Superior temporal gyrus (tissue), 1 donor: ENCODE data around the gene SLC38A2.
"Not testable (repeated sequence)": the region's sequence is repeated elsewhere in the genome, so short reads cannot be mapped to it uniquely, and the experiment has no call there.

ENCODE experiments used
- DNase-seq: peaks from one replicate; pipeline ENCODE4 v3.0.0-alpha.2; 2016; ENCODE audit errors: extremely low spot score

The SLC38A2 gene

DNA sequence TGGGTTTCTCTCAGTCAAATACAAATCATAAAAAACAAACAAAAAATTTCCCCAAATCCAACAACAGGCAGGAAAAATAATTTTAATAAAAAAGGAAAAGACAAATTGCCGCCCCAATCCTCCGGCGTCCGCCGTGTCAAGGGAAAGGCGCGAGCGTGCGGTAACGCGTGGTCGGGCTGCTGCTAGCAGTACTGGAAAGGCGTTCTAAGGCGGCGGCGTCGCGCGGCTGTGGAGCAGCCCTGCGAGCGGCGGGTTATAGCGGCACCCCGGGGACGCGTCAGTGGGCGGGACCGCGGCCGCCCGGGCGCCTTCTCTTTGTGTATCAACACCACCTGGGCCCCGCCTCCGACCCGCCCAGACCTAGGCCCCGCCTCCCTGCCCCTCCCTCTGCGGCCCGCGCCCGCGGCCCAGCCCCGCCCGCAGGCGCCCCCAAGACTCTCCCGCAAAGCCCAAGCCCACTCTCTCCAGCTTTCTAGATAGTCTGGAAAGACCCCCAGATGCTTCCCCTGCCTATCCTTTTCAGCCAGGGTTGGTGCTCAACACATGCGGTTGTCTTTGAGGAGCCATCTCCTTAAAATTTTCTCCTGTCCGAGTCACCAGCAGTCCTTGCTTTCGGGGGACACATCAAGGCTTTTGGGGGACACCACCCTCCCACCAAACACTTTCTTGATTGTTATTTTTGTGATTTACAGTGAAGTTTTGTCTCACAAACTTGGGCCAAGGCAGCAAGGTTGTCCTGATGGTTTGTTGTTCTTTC, at the start of gene SLC38A2:
Gene SLC38A2 (minus strand): TSS at position 230 of the 757 bp plus-strand sequence. CDS start 1,480 bp downstream, outside the sequence.
- DNase-seq, result peak; percentile 95

DNA sequence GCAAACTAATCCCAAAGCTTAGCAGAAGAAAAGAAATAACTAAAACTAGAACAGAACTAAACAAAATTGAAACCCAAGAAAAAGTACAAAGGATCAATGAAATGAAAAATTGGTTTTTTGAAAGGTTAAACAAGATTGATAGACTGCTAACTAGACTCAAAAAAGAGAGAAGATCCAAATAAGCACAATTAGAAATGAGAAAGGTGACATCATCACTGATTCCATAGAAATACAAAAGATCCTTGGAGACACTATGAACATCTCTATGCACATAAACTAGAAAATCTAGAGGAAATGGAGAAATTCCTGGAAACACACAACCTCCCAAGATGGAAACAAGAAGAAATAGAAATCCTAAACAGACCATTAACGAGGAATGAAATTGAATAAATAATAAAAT, 47.1 kb upstream of the SLC38A2 start:
- no peak for DNase-seq

DNA sequence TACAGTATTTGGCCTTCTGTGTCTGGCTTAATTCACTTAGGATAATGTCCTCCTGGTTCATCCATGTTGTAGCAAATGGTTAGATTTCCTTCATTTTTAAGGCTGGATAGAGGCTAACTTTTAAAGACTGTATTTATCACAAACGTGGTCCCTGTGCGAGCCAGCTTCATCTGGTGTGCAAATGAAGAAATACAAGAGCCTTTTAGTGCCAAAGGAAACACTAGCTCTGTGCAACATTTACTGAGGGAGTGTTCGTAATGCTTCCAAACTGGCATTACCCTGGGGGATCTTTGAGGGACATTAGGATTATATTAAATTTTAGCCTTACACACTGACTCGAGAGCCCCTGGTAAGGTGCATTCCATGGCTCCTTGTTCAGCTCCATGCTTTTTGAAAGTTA, 43.0 kb upstream of the SLC38A2 start:
- DNase-seq, result no peak

DNA sequence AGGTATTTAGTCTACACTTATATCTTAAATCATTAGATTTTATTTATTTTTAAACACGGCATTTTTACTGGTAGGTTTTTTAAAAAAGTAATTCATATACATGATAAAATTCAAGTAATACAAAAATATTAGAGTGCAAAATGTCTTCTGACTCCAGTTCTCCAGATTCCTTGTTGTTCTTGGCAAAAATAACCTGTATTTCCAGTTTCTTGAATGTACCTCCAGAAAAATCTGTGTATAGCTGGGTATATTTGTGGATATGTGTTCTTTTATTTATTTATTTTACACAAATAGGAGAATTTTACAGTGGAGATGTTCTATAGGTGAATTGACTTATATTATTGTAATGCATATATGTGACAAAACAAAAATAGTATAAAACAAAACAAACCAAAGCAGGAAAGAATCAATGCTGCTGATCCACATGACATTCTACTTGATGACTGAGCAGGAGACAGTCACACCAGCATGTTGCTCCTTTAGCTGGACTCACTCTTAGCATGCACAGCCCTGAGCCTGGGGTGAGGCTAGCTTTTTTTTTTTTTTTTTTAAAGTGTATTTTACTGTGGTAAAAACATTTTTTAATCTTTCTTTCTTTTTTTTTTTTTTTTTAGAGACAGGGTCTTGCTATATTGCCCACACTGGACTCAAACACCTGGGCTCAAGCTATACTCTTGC, 42.2 kb upstream of the SLC38A2 start:
- DNase-seq, result no peak

DNA sequence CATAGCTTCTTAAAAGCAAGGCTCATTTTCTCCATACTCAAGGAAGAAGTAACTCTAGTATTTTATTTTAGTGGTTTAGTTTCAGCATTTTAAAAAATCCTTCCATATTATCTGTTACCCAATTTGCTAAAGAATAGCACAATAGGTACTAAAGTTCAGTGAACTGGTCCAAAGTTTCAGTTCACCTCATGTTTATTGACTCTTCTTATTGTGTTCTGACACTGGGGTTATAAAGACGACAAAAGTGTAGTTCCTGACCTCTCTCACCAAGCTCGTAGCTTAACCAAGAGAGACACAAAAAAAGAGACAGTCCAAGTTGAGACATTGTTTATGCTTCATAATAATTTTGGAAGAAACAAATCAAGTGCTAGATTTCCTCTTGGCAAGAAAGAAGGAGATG, 40.8 kb upstream of the SLC38A2 start:
- DNase-seq, result no peak

DNA sequence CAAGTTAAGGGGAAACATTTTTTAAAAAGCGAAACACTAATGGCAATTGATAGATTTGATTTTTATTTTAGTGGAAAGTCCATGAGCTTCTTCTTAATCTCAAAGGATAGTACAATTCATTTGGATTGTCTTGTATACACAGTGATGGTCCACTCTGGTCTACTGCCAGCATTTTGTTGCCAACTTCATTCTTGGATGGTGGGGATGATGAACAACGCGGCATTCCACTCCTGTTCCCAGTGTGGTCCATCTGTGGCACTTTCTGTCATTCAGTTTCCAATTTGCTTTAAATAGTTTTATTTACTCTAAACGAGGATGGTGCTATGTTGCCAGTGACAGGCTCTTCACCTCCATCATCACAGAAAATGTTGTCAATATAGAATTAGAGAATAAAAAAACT, 40.3 kb upstream of the SLC38A2 start:
- no peak for DNase-seq

DNA sequence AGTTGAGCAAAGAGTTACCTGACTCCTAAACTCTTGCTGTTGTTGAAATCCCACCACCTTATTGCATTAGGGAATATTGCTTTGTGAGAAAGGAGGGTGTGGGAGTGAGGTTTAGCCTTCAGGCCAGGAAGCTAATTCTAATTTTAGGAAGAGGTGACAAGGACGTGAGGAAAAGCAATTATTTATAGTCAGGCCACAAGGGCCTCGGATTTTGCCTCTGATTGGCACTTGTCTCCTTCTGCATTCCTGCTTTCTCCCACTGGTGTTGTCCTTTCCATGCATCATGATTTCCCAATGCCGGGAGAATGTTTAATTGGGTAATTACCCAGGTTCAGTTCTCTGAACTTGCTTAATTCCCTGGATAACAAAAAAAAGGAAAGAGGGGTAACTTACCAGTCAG, 37.9 kb upstream of the SLC38A2 start:
- DNase-seq, result no peak

DNA sequence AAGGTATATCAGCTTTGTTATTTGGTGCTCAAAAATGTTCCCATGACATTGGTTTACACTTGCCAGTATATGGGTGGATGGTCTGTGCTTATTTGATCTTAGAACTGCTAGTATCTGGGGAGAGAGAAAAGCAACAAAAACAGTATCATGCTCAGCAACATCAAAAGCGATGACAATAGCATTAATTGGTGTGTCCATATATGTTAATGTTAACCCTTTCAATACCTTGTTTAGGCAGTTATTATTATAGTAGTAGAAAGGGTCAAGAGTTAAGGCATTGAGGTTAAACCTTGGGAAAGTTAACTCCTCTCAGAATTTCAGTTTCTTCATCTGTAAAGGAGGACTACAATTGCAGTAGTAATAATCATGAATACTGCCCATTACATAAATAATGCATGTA, 37.4 kb upstream of the SLC38A2 start:
- DNase-seq, result no peak

DNA sequence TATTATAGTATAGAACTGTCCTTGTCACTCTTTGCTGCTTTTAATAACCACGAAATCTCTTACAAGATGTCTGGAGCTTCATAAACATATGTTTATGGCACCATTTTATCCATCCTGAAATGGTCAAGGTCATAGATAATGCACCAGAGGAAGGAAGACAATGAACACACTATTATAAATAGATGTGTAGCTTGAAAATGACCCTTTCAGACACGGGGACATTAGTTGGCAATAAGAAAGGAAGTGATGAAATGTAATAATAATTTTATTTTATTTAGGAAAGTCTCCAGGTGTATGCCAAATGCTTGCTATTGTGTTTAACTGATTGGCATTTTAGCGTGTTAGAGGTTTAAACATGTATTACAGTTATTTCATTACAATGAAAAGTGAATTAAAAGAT, 36.8 kb upstream of the SLC38A2 start:
- no peak for DNase-seq

DNA sequence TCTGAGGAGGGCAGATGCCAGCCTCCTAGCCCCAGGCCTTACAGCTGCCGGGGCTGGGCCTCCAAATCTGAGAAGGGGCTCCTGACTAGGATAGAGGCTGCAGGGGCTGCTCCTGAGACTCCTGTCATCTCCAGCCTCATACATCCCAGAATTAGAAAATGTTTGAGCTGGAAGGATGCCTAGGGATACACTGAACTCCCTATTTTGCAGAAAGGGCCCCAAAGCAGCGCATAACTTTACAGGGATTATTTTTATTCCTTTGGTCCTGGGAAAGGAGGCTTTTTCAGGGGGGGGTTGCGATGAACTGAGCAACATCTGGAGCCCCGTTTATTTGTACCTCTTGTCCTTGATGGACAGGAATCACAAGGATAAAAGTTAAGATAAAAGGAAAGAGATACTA, 35.9 kb upstream of the SLC38A2 start:
- DNase-seq, result no peak

DNA sequence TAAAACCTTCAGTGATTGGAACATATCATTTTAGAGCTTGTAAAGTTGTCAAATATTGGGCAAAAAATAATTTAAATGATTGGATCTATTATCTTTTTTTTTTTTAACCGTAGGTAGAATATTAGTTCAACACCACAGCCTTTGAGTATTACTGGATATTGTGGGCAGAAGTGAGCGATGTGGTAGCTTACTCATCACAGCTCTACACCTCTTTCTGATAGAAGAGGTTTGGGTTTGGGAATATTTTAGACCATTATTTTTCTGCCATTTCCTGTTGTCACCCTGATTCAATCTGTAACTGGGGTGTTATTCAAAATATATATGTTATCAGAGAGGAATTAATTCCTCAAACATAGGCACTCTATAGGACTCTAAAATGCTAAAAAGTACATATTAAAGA, 34.8 kb upstream of the SLC38A2 start:
- DNase-seq, result no peak

DNA sequence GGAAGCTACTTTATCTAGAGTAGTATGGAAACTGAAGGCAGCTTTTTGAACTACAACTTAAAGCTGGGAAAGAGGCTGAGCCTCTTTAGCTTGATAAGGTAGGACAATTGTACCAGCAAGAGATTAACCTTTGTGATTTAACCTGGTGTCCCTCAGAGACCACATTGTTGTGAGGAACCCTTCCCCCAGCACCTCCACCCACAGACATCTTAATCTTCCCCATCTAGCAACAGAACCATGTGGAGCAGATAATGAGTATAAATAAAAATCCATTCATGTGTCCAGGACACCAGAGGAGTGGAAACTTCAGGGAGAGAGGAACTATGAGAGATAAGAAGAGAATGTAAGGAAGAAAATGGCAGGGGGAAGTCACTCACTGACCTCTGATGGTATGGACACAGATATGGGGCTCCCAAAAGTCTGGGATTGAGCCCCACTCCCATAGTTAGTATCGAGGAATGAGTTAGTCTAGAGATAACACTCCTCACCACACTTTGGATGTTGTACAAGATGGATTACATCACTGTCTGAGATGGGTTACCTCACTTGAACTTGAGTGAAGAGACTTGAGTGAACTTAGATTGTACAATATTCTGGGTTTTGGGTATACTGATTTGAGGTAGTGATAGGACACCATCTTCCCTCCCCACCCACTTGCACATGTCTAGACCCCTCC, 33.9 kb upstream of the SLC38A2 start:
- DNase-seq, result no peak

DNA sequence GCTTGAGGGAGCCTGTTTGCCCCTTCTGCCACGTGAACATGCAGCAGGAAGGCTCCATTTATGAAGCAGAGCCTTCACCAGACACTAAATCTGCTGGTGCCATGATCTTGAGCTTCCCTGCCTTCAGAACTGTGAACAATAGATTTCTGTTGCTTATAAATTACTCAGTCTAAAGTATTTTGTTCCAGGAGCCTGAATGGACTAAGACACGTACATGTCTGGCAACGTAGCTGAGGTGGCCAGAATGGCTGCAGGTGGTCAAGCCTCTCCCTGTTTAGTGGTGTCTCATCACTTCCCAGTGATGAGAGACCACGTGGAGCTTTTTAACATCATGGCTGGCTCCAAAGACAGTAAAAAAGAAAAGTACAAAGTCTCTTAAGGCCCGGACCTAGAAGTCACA, 32.2 kb upstream of the SLC38A2 start:
- no peak for DNase-seq

DNA sequence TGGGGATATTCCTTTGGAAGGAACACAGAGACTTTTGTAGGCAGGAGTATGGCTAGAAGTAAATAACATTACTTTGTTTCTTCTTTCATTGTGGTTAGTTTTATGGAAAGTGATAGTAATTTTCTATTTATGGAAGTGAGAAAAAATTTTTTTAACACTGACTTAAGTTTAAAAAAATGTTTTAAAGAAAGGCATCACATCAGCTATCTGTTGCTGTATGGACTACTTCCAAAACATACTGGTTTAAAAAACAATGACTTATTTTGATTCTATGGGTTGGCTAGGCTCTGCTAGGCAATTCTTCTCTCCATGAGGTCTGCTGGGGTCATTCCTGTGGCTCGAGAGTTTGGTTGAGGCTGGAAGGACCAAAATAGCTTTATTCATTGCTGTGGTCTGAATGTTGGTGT, 31.7 kb upstream of the SLC38A2 start:
- no peak for DNase-seq

DNA sequence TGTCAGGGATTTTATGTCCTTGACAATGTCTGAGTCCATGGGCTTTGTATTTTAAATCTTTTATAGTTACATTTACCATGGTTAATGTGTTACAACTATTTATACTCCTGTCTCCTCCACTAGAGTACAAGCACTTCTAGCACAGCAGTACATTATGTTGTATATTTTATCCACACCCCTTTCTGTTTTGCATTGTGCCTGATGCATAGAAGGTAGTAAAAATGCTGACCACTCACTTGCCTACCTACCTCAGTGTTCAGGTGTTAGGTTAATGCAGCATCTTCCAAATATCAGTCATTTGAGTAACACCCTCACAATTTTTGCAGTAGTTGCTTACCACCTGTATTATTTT, 31.1 kb upstream of the SLC38A2 start:
- no peak for DNase-seq

DNA sequence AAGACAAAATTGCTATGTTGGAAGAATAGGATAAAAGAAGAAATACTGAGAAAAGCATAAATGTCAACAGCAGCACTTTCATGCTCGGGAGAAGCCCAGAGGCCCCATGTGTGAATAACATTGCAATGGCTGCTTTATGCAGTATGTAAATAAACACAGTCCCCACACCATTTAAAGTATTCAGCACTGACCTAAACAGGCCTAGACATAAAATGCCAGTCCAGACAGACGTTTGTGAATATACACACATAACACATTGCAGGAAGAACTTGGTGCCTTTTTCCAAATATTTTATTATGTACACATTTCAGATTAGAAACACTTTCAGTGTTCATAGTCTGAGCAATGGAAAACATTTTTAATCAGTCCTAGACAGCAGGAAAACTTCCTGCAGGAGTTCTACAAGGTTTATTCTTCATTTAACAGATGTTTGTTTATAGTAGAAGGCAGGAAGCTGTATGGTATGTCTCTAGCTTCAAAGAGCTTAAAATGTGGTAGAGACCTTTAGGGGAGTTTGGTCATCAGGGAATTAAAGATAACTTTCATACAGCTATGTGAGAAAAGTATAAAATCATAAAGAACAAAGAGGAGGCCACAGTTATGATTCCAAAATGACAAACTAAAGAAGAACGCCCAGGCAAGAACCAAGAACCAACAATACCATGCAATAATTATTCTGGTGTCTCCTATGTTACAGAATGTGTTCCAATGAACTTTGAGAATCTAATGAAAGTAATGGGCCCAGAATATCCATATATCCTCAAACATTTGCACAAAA, 30.6 kb upstream of the SLC38A2 start:
- no peak for DNase-seq

DNA sequence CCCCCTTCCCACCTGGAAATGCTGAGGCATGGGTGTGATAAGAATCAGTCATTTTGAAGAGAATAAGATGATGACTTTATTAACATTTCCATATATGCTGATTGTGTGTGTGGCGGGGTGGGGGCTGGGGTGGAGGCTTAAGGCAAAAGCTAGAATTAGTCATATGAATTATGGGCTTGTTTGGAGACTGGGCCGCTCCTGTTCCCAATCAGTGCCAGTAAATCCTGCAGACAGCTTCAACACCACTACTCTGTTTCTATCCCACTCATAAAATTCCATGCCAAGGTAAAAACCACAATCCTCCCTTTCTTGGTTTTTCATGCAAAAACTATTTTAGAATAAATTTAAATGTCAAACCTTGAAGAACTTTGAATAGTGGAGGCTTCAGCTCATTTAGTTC, 29.9 kb upstream of the SLC38A2 start:
- no peak for DNase-seq

DNA sequence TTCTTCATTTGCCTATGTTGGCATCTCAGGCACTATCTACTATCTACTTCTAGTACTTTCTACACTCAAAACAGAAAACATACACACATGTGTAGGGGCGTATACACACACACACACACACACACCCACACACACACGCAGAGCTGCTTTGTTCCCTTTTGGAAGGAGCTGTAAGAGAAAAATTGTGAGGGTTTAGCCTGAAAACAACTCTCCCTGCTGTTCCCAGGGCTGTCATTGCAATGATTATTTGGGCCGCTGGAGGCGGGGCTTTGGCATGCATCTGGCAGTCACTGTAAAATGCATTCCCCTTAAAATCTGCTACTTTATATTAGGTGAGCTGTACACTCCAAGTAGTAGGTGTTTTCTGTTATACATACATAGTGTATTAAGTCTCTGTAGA, 29.1 kb upstream of the SLC38A2 start:
- DNase-seq, result no peak

DNA sequence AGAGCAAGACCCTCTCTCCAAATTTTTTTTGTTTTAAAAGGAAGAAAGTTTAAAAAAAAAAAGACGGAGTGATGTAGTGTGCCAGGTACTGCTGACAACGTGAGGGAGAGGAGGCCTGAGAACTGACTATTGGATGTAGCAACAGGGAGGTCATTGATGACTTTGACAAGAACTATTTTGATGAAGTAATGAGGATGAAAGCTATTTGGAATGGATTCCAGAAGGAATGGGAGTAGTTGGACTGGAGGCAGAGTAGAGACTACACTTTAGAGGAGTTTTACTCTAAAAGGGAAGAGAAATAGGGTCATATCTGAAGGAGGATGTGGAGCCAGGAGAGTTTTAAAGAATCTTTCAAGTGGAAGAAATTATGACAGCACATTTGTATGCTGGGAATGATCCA, 27.8 kb upstream of the SLC38A2 start:
- no peak for DNase-seq

DNA sequence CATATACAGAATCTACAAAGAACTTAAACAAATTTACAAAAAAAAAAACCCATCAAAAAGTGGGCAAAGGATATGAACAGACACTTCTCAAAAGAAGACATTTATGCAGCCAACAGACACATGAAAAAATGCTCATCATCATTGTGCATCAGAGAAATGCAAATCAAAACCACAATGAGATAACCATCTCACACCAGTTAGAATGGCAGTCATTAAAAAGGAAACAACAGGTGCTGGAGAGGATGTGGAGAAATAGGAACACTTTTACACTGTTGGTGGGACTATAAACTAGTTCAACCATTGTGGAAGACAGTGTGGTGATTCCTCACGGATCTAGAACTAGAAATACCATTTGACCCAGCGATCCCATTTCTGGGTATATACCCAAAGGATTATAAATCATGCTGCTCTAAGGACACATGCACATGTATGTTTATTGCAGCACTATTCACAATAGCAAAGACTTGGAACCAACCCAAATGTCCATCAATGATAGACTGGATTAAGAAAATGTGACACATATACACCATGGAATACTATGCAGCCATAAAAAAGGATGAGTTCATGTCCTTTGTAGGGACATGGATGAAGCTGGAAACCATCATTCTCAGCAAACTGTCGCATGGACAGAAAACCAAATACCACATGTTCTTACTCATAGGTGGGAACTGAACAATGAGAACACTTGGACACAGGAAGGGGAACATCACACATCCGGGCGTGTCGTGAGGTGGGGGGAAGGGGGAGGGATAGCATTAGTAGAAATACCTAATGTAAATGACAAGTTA, 27.1 kb upstream of the SLC38A2 start:
- DNase-seq, result not testable (repeated sequence)

DNA sequence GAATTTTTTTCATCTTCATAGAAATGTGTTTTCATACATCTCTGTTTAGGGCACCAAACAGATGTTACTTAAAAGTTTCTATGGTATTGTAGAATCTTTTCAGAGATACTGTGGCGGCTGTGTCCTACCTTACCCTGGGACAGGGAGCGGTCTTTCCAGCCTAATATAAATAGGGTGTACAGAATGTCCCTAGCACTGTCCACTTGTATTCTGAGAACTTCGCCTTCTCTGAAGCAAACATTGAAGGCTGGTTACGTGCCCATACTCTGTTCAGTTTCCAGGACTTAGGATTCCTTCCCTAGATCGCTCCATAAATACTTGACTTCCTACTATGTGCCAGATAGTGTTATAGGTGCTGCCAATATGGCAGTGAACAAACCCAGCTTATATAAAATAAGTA, 24.3 kb upstream of the SLC38A2 start:
- no peak for DNase-seq

DNA sequence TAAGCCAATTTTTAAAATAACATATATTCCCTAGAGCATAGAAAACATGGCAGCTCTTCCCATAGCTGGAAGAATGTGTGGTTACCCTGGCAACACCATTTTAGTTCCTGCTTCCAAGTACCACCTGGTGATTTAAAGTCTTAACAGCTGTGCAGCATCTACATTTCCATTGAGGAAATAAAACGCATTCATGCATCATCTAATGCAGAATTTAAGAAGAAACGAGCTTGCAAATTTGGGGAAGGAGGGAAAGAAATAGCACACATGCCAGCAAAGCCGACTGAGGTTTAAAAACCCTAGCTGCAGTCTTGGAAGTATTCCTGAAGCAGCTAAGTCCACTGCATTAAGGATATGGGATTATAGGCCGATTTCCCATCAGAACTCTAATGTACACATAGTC, 22.8 kb upstream of the SLC38A2 start:
- DNase-seq, result no peak
